NCI-H69 (cell line): ENCODE measurements around the gene AGPAT2.

Experiments used
- DNase-seq: peaks from one replicate; lab custom pipeline; 2025; lab: John Stamatoyannopoulos, UW

AGPAT2 gene

DNA sequence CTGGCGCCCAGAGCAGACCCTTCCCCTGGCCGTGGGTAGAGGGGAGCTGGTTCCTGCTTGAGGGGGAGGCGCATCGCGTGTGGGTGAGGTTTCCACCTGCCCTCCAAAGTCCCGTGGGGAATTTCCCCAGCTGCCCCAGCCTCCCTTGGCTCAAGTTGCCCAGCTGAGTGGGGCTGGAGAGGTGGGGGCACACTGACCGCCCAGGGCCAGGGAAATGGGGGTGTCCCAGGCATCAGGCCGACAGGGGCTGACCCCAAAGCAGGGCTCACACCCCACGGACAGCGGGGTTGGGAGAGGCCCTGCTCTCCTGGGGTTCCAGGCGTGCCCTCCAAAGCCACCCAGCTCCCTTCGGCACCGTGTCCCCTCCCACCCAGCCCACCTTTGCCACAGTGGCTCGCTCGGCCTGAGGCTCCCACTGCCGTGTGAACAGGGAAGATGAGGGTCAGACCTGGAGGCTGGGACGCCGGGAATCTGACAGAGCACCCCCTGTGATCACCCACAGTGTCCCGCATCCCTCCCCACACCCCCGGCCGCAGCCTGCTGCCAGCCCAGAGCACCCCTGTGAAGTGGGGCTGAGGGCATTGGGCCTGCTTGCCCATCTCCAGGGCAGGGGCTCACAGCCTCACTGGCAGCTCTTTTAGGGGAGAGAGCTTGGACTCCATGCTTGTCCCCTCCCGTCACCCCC, 25.5 kb downstream of the AGPAT2 start:
- no peak for DNase-seq

DNA sequence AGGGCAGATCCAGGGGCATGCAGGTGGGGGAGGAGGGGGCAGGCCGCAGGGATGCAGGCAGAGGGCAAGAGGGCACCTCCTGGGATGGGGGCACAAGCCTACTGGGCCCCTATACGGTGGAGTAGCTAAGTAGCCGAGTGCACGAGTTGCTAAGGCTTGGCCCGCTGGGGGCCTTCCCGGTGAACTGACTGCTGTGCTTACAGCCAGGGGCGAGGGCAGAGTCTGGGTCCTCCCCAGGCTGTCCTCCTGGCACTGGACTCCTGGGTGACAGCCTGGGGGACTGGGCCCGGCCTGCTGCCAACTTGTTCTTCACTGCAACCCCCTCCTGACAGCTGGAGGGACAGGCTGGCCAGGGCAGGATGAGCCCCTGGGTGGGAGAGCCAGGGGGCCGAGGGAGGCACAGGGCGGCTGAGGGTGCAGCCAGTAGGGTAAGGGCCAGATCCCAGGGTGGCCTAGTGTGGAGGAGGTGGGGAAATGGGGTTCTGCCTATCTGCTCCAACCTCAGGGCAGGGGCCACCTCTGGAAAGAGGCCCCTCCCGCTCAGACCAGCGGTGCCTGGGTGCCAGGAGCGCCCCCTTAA, 26.2 kb downstream of the AGPAT2 start:
- no peak for DNase-seq

DNA sequence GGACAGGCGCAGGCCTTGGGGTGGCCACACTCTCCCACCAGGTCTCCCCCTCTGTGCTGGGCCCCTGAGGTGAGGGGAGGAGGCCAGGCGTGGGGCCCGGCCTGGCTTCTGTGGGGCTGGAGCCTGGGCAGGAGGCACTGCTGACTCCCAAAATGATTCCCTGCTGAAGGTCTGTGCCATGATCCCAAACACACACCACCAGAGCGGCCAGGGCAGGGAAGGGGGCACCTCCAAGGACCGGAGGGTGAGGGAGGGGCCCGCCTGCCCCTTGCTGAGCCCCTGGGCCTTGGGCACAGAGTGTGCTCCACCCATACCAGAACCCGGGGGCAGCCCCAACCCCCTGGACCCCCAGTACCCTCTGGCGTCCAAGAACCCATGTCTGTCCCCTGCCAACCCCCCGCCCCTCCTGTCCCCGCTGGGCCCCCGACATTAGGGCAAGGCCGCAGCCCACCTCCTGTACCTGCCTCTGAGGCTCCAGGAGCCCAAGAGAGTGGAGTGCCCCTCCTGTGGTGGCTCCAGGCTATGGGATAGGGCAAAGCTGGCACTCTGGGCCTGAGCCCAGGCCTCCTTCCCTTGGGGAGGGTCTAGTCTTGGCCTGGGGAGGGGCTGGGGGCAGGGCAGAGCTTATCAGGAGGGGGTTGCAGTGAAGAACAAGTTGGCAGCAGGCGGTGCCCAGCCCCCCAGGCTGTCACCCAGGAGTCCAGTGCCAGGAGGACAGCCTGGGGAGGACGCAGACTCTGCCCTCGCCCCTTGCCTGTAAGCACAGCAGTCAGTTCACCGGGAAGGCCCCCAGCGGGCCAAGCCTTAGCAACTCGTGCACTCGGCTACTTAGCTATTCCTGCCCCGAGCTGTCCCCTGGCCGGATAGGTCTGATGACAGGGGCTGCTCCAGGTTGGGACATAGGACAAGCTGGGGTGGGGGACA, 27.1 kb downstream of the AGPAT2 start:
- no peak for DNase-seq

DNA sequence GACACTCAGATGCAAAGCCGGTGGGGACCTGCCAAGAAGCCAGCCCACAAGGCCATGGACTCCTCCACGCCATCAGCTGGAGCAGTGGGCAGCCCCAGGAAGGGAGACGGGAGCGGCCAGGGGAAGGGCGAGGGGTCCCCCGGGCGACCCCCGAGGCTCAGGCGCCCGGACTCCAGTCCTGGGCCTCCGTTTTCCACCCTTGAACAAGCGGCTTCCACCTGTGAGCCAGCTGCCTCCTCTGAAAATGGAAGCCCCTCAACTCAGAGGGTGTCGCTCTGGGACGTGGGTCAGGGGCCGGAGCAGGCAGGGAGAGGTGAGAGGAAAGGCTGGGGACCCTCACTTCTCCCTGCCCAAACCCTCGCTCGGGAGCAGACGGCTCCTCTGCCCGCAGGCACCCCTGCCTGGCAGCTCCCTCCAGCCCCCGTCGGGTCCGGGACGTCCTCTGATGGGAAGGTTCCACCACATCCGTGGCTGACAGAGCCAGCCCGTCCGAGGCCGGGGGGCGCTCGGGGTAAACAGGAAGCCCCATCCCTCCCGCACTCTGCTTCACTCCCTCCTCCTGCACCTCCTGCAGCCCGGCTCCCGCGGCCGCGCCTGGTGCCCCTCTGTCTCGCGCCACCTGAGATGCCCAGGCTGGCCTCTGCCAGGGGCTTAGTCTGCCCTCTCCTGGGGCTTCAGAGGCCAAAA, 28.3 kb downstream of the AGPAT2 start:
- no peak for DNase-seq

DNA sequence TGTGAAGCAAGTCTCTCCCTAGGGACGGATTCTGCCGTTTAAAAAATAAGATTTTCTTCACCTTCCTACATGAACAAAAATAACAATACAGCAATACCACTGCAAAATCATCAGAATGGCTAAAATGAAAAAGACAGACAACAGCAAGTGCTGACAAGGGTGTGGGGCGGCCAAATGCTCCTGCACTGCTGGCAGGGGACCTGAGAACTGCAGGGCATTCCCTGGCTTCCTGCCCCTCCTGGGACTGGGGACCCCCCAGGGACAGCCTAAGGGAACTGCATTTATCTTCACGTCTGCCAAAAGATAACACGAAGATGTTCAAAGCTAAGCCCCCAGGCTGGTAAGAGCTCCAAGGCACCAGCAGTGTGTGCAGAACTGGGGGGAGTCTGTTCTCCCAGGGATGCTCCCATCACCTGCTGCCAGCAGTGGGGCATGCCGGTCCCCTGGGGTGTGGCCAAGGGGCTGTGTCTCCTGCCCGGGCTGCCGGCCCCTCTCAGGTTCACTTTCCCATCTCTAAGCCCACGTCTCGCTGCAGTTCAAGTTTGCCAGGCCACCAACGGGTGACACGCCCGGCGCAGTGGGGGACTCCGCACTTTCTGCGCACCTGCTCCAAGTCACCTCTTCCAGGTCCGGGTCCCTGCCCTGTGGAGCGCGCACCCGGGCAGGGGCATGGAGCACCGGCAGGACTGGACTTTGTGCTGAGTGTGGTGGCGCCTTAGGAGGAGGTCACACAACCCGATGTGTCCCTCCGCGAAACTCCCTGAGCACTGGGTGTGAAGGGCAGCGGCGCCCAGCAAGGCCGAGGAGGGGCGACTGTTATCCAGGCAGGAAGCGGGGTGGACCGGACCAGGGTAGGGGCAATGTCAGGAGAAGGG, 29.0 kb downstream of the AGPAT2 start:
- DNase-seq, result no peak

DNA sequence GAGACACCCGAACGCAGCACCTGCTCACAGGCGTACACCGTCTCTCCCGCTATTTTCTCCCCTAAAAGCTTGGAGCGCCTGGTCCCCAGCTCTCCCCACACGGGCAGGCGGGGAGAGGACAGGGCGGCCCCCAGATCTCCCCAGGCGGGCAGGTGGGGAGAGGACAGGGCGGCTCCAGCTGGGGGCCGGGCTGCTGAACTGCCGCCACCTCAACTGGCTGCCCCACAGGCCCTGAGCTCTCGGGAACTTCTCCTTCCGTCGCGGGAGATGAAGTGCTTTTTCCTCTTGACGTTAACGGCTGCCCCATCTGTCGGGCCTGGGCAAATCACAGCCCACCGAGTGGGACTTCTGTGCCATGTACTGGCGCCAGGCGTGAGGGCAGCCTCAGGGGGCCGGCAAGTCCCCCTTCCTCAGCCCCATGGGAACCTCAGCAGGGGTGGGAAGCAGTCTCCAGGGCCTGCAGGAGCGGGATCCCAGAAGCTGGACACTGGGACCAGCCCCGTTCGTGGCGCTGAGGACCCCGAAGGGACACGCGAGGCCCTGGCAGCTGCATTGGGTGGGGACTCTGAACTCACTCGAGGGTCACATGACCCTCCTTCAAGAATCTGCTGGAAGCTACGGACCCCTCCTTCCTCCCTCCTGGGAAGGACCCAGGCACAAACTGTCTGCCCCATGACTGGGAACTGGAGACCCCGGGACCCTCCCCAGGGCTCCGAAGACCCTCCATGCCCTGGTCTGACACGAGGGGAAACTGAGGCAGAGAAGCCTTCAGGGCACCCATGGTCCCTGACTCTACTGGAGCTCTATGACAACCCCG, 30.3 kb downstream of the AGPAT2 start:
- DNase-seq, result peak; percentile 26

DNA sequence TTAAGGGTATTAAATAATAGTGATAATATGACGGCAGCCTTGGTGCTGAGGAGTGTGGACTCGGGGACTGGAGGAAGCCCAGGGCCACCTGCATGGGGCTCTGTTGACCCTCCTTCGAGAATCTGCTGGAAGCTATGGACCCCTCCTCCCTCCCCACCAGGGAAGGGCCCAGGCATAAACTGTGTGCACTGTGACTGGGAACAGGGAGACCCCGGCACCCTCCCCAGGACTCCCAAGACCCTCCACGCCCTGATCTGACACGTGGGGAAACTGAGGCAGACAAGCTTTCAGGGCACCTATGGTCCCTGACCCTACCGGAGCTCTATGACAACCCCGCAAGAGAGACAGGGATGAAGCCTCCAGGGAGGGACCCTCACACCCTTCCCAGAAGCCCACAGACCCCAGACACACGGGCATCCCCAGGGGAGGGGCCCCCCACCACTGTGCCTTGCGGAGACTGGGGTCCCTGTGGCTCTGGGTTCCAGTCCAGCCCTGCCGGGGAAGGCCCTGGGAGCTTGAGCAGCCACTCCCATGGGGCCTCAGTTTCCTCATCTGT, 31.0 kb downstream of the AGPAT2 start:
- DNase-seq, result no peak

DNA sequence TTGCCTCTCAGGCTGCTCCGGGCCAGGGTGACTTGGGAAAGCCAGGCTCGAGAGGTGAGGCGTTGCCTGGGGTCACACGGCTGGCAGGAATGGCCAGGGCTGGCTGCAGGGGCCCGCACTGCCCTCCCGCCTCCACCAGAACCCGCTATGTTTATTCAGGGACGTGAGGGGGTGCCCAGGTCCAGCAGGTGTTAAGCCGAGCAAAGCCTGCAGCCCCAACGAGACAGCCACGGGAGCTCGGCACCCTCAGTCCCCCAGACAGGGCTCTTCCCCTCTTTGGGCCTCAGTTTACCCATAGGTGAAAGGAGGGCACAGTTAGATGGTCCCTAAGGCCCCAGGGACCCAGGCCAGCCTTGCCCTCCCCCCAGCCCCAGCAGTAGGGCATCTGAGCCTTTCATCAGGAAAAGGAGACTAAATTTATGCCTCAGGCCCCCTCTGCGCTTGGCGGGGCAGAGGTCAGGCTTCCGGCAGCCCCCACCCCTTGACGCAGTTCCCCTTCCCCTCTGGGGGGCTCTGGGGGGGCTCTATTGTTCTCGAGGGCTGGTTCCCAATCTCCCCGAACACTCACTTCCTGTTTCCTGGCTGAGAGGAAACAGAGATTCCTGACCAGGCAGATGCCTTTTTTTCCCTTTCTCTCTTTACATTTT, 31.6 kb downstream of the AGPAT2 start:
- no peak for DNase-seq

DNA sequence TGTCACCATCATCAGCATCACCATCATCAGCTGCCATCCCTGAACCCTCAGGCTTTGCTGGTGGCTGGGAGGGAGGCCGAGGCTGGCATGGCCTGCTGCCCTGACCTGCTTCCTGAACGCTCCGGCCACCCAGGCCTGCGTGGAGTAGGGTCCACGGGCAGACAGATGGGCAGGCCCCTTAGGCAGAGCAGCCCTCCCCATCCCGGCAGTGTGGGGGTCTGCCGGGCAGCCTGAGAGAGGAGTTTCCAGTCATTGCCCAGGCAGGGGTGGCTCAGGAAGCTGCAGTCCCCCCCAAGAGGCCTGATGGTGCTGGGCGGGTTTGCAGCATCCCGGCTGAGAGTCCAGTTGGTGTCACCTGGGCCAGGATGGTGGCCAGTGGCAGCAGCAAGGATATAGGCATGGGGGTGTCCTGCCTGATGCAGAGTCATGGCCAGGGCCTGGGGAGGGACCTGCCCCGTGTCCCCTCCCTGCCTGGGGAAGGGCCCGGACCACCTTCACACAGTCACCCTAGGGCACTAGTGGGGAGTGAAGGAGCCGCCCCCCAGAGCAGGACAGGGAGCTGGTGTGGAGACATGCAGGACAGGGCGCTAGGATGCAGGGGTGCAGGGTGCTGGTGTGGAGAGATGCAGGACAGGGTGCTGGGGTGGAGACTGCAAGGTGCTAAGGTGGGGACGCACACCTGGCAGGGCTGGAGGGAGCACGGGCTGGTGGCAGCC, 32.3 kb downstream of the AGPAT2 start:
- DNase-seq, result no peak

DNA sequence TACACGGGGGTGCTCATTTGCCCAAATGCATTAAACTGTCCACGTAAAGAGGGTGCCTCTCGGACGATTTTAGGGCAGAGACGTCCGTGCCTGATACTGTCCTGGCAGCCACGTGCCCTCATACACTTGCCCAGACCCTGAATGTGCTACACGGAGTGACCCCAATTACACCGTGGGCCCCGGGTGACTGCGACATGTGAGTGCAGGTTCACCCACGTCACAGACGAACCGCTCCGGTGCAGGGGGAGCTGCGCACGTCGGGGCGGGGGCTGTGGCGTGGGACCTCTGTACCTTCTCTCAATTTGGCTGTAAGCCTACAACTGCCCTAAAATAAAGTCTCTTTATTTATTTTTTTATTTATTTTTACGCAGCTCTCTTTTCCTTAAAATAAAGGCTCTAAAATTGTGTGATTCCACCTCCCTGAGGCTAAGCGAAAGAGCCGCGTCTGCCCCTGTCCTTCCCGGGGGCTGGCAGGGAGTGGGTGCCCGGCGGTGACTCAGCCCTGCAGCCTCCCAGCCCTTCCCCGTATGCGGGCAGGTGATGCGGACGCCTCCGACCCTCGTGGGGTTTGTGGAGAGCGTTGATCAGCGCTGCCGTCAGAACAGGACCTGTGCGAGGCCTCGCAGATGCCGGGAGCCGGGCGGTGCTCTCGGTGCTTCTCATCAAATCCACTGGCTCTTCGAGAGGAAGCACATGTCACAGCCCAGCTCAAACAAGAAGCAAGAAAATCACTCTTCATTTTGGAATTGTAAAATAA, 33.8 kb downstream of the AGPAT2 start:
- DNase-seq, result no peak

DNA sequence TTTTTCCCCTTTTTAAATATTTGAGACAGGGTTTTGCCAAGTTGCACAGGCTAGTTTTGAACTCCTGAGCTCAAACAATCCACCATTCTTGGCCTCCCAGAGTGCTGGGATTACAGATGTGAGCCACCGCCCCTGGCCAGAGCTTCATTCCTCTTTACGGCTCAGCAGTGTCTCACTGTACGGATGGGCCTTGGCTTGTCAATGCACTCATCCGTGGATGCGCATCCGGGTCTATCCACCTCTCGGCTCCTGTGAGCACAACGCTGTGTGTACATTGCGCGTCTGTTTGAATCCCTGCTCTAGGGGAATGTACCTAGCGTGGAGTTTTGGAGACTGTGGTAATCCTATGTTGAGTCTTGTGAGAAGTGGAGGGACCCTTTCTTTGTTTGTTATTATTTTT, 35.4 kb downstream of the AGPAT2 start:
- no peak for DNase-seq

DNA sequence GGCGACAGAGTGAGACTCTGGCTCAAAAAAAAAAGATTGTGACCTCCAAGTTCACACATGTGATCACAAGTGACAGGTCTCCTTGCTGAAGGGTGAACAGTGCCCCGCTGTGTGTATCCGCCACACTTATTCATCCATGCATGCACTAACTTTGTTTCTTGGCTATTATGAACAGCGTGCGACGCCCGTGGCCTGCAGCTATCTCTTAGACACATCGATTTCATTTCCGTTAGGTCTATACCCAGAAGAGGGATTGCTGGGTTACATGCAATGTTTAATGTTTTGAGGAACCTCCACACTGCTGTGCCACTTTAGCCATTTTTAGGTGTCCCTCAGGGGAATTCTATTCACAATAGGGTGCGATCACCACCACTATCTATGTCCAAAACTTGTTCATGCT, 36.6 kb downstream of the AGPAT2 start:
- no peak for DNase-seq

DNA sequence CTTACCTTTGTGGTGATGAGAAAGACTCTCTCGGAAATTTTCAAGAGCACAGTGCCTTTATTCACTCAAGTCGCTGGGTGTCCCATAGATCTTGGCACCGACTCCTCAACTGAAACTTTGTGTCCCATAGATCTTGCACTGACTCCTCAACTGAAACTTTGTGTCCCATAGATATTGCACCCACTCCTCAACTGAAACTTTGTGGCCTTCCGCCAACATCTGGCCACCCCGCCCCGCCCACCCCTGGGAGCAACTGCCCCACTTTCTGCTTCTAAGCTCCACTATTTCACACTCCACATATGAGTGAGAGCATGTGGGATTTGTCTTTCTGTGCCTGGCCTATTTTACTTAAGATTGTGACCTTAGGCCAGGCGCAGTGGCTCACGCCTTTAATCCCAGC, 37.2 kb downstream of the AGPAT2 start:
- no peak for DNase-seq

DNA sequence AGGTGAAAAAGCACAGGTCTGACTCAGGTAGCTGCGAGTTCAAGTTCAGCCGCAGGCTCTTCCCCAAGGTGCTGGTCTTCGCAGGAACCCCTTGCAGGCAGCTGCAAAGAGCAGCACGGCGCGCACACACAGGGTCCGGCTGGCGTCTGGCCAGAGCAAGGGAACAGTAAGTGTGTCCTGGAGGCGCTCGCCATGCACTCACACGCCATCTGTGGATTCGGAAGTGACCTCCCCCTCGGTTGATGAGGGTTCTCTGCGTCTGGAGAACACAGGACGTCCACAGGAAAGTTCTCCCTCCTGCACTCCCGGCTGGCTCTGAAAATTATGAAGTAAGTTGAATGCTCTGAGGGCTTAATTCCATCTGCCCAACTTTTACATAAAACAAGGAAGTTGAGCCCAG, 38.5 kb downstream of the AGPAT2 start:
- DNase-seq, result peak; percentile 87

DNA sequence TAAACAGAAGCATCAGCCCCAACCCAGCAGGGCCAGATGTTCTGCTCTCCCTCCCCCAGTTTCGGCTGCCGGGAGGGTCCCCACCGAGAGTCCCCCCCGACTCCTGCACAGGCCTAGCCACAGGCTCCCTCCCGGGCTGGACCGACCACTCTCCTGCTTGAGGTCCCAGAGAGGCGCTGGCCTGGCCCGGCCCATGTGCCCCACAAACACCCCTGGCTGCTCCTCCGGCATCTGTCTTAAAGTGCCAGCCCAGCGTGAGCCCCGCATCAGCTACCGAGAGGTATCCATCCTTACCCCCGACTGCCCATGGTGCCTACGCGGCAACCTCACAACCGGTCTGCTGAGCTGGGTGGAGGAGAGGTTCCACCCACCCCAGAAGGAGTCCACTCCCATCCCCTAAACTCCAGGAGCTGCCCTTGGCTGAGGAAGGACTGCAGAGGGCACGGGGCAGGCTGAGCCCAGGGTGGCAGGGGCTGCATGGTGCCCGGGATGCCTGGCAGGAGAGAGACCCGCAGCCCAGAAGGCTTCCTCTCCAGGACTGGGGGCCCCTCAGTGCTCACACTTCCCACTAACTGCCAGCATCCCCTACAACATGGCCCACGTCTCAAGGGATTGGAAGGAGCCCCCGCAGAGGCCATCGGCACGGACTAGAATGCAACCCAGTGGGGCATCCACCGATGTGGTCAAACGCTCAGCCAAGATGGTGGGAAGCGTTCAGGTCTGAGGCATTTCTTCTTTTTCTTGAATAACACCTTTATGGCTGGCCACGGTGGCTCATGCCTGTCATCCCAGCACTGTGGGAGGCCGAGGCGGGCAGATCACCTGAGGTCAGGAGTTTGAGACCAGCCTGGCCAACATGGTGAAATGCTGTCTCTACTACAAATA, 40.2 kb downstream of the AGPAT2 start:
- no peak for DNase-seq

DNA sequence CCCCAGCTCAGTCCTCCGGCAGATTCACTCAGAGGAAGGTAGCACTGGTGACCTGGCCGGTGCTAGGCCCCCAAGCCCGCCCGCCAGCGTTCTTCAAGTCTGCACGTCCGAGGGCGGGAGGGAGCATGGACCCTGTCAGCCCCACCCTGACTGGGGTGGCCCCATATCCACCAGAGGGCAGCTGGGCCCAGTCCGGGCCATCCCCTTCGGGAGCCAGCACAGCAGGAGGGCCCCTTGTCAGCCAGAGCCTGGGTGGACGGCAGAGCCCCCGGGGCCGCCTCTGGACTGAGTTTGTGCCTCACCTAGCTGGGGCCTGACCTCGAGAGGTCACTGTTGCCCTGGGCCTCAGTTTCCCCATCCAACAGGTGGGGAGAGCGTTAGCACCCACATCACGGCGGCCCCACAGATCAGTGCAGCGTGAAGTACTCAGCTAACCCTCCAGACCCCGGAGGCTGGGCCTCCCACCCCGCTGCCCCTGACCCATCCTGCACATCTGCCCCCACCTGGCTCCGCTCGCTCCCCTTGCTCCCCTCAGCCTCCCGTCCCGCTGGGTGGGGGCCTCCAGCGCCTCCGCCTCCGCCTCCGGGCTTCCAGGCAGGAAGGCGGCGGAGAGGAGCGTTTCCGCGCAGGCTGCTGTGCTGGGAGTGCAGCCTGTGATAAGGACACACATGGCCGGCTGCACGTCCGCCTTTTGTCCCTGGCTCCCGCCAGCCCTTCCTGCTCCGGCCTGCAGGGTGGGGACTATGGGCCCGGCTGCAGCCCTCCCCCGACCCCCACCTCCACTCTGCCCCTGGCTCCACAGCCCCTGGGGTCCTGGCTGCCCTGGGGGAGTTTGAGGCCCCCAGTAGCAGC, 41.1 kb downstream of the AGPAT2 start:
- DNase-seq, result no peak
